OCI-LY7 (cell line): ENCODE results near the gene TRAF3IP3.

ENCODE experiments used
- CTCF ChIP-seq: fragments of 200-600 bp; sonication (generic); conservative IDR thresholded peaks from 2 replicates; pipeline ENCODE4 v1.5.1; 2014; ENCODE audit warnings: mild to moderate bottlenecking, antibody characterized with exemption, low read length, moderate library complexity, mixed read lengths
- EZH2phosphoT487 ChIP-seq: fragments of 200-600 bp; sonication (generic); IDR thresholded peaks from 2 replicates; pipeline ENCODE4 v1.6.1; 2018; ENCODE audit warnings: low read depth, borderline replicate concordance, mild to moderate bottlenecking, mixed run types, antibody characterized with exemption, low read length, moderate library complexity, mixed read lengths

GRCh38 chr1:209742409-209743144, 13.3 kb upstream of the TRAF3IP3 start:
- TF ChIP-seq CTCF = no peak
- no peak for TF ChIP-seq EZH2phosphoT487
